ENCODE results near the gene MRPL51.

DNA sequence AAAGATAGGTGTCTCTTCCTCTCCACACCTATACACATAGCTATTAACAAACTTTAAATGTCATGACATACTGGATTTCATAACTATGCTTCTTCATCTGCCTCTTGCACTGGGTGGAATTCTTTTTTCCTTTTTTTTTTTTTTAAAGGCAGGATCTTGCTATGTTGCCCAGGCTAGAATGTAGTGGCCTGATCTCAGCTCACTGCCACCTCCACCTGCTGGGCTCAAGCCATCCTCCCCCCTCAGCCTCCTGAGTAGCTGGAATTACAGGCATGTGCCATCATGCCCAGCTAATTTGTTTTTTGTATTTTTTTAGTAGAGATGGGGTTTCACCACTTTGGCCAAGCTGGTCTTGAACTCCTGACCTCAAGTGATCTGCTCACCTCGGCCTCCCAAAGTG, 4.8 kb downstream of the MRPL51 start:
- no peak for TF ChIP-seq RAD21 (IDR thresholded peaks at IDR 0.05; ENCODE audit: low read depth)
- no peak for TF ChIP-seq REST (IDR thresholded peaks at IDR 0.05; ENCODE audit: low read depth)
- no peak for TF ChIP-seq USF1 (IDR thresholded peaks at IDR 0.05)

Measured in Ishikawa (cell line).